Measurements from ENCODE around the gene ZNF184. TPM values are rescaled to one million over a fixed set of nuclear protein-coding genes. Genes with fewer than 3 reads are reported as not detected.

ZNF184 gene
- total RNA-seq, 6 experiments from 2014 or later: 3.8 to 5.2 (median 4.1) TPM

- TF ChIP-seq, protein P1, sequence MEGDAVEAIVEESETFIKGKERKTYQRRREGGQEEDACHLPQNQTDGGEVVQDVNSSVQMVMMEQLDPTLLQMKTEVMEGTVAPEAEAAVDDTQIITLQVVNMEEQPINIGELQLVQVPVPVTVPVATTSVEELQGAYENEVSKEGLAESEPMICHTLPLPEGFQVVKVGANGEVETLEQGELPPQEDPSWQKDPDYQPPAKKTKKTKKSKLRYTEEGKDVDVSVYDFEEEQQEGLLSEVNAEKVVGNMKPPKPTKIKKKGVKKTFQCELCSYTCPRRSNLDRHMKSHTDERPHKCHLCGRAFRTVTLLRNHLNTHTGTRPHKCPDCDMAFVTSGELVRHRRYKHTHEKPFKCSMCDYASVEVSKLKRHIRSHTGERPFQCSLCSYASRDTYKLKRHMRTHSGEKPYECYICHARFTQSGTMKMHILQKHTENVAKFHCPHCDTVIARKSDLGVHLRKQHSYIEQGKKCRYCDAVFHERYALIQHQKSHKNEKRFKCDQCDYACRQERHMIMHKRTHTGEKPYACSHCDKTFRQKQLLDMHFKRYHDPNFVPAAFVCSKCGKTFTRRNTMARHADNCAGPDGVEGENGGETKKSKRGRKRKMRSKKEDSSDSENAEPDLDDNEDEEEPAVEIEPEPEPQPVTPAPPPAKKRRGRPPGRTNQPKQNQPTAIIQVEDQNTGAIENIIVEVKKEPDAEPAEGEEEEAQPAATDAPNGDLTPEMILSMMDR (IDR thresholded peaks at IDR 0.05): no peak
- Mint-ChIP-seq H3K27ac (no peak overlapping the region), H3K4me1 (ENCODE audit: low read depth) (peaks cover 19% of the 10 kb centered on the region), H3K36me3 (ENCODE audit: low read depth) (no peaks in the 10 kb centered on the region), H3K9me3 (no peaks in the 10 kb centered on the region), H3K4me3 (no peak overlapping the region), H3K27me3 (ENCODE audit: insufficient read depth) (peaks cover 3% of the 10 kb centered on the region)
- no peak for DNase-seq
Observed at GRCh38 chr6:27494103-27494502, 21.2 kb upstream of the ZNF184 start.

DNA sequence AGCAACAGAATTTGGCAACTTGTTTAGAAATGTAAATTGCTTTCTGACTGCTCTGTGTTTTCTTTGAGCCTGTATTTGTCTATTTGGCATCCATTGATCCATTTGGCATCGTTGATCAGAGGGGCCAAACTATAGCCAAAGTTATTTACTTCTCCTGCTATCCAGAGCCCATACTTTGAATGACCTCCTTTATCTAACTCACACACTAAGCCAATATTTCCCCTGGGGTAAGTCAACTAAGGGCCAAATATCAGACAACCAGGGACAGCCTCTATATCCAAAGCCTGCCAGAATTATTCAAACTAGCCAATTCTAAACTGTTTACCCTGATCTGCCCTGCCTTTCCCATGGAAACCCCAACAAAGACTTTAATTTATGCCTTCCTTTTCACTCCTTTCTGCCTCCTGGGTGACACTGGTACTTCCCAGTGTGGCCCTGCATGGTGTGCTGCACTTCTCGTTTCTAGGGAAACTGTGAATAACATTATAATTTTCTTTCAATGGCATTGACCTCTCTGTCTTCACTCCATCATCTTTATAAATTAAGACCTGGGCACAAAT is 19.8 kb upstream of the ZNF184 start:
- Mint-ChIP-seq H3K4me1 (ENCODE audit: low read depth) (peaks cover 19% of the 10 kb centered on the region), H3K9me3 (no peaks in the 10 kb centered on the region), H3K27ac (no peak overlapping the region), H3K36me3 (ENCODE audit: low read depth) (no peaks in the 10 kb centered on the region), H3K4me3 (no peak overlapping the region), H3K27me3 (ENCODE audit: insufficient read depth) (peaks cover 3% of the 10 kb centered on the region)
- no peak for DNase-seq
- TF ChIP-seq, protein P1 (IDR thresholded peaks at IDR 0.05): no peak

- no peaks in the 10 kb centered on the region for H3K4me1 Mint-ChIP-seq (ENCODE audit: low read depth)
- peak; percentile 97 for DNase-seq
- TF ChIP-seq, protein P1 (IDR thresholded peaks at IDR 0.05): no peak
- no peak overlapping the region for H3K4me3 Mint-ChIP-seq
- H3K9me3 Mint-ChIP-seq: no peaks in the 10 kb centered on the region
- no peak overlapping the region for H3K27ac Mint-ChIP-seq
- H3K36me3 Mint-ChIP-seq (ENCODE audit: low read depth): no peaks in the 10 kb centered on the region
- H3K27me3 Mint-ChIP-seq (ENCODE audit: insufficient read depth): no peaks in the 10 kb centered on the region; the same call in 1 of the 2 replicates
Observed at GRCh38 chr6:27479319-27480182, 6.6 kb upstream of the ZNF184 start.

GRCh38 chr6:27478706-27479318 is 5.9 kb upstream of the ZNF184 start:
- peak; percentile 95 for DNase-seq
- Mint-ChIP-seq H3K27ac (no peak overlapping the region), H3K4me1 (ENCODE audit: low read depth) (no peaks in the 10 kb centered on the region), H3K9me3 (no peaks in the 10 kb centered on the region), H3K4me3 (no peak overlapping the region), H3K36me3 (ENCODE audit: low read depth) (no peaks in the 10 kb centered on the region), H3K27me3 (ENCODE audit: insufficient read depth) (no peaks in the 10 kb centered on the region; the same call in 1 of the 2 replicates)
- TF ChIP-seq, protein P1 (IDR thresholded peaks at IDR 0.05): no peak

- H3K4me1 Mint-ChIP-seq (ENCODE audit: low read depth): no peaks in the 10 kb centered on the region
- no peaks in the 10 kb centered on the region for H3K36me3 Mint-ChIP-seq (ENCODE audit: low read depth)
- peaks cover 2% of the 10 kb centered on the region for H3K27me3 Mint-ChIP-seq (ENCODE audit: insufficient read depth)
- H3K27ac Mint-ChIP-seq: no peak overlapping the region
- DNase-seq: no peak
- no peak overlapping the region for H3K4me3 Mint-ChIP-seq
- H3K9me3 Mint-ChIP-seq: no peaks in the 10 kb centered on the region
- TF ChIP-seq, protein P1 (IDR thresholded peaks at IDR 0.05): no peak
Observed at GRCh38 chr6:27478141-27478705, 5.3 kb upstream of the ZNF184 start.

Measured in HFFc6 (cell line).